GM23338 (cell line): ENCODE measurements around the gene ADGRG7. TPM values are rescaled to one million over a fixed set of nuclear protein-coding genes. Genes with fewer than 3 reads are reported as not detected.

Experiments used
- ATAC-seq: fragments of 200-7000 bp; cut with Tn5 transposase; 3 replicates; pipeline ENCODE4 v1.9.1; 2020
- DNase-seq: peaks from one replicate; pipeline ENCODE4 v3.0.0-alpha.2; 2015; ENCODE audit warnings: low spot score
- H2AFZ ChIP-seq: fragments of 200-600 bp; sonication (generic); 2 replicates; pipeline ENCODE4 v1.8.0; 2016; ENCODE audit warnings: antibody characterized with exemption, mild to moderate bottlenecking, moderate library complexity
- H3F3A ChIP-seq: fragments of 200-600 bp; sonication (generic); replicated peaks from 2 replicates; pipeline ENCODE4 v1.8.0; 2017; ENCODE audit warnings: antibody characterized with exemption, mixed run types, low read depth
- H3K27ac ChIP-seq: fragments of 200-600 bp; sonication (generic); 2 replicates; pipeline ENCODE4 v1.6.1; 2016; ENCODE audit warnings: low read depth
- H3K27me3 ChIP-seq: fragments of 200-600 bp; sonication (generic); 2 replicates; pipeline ENCODE4 v1.8.0; 2016; ENCODE audit warnings: mild to moderate bottlenecking, mixed run types, moderate library complexity; ENCODE audit not compliant: insufficient read depth
- H3K36me3 ChIP-seq: fragments of 200-600 bp; sonication (generic); 2 replicates; pipeline ENCODE4 v1.8.0; 2016; ENCODE audit warnings: mild to moderate bottlenecking; ENCODE audit not compliant: insufficient read depth
- H3K4me1 ChIP-seq: fragments of 200-600 bp; sonication (generic); 2 replicates; pipeline ENCODE4 v1.8.0; 2016; ENCODE audit warnings: mild to moderate bottlenecking, moderate library complexity; ENCODE audit not compliant: insufficient read depth
- H3K4me2 ChIP-seq: fragments of 200-600 bp; sonication (generic); 2 replicates; pipeline ENCODE4 v1.7.1; 2017; ENCODE audit warnings: mixed run types
- H3K4me3 ChIP-seq: fragments of 200-600 bp; sonication (generic); 2 replicates; pipeline ENCODE4 v1.6.1; 2016; ENCODE audit warnings: mixed run types
- H3K79me2 ChIP-seq: fragments of 200-600 bp; sonication (generic); replicated peaks from 2 replicates; pipeline ENCODE4 v1.8.0; 2017; ENCODE audit warnings: mild to moderate bottlenecking; ENCODE audit not compliant: insufficient read depth
- H3K9me2 ChIP-seq: fragments of 200-600 bp; sonication (generic); 2 replicates; pipeline ENCODE4 v1.8.0; 2017; ENCODE audit not compliant: insufficient read depth
- H4K20me1 ChIP-seq: fragments of 200-600 bp; sonication (generic); replicated peaks from 2 replicates; pipeline ENCODE4 v1.8.0; 2017; ENCODE audit warnings: mild to moderate bottlenecking; ENCODE audit not compliant: insufficient read depth
- H3K27ac Mint-ChIP-seq: 2 replicates; pipeline ENCODE4 v1.8.0; 2020; ENCODE audit warnings: inconsistent platforms, mild to moderate bottlenecking, moderate library complexity, mixed read lengths
- H3K27me3 Mint-ChIP-seq: 3 replicates; pipeline ENCODE4 v1.8.0; 2022; ENCODE audit warnings: low read depth, mild to moderate bottlenecking, moderate library complexity, mixed read lengths, inconsistent platforms; ENCODE audit not compliant: insufficient read depth, poor library complexity
- H3K36me3 Mint-ChIP-seq: 3 replicates; pipeline ENCODE4 v1.8.0; 2021; ENCODE audit warnings: low read depth, mild to moderate bottlenecking, inconsistent platforms, moderate library complexity, mixed read lengths
- H3K4me1 Mint-ChIP-seq: 3 replicates; pipeline ENCODE4 v1.8.0; 2020; ENCODE audit warnings: mild to moderate bottlenecking, inconsistent platforms, mixed read lengths
- H3K4me3 Mint-ChIP-seq: 3 replicates; pipeline ENCODE4 v1.8.0; 2021; ENCODE audit warnings: moderate library complexity, mild to moderate bottlenecking, inconsistent platforms, mixed read lengths
- H3K9me3 Mint-ChIP-seq: 3 replicates; pipeline ENCODE4 v1.8.0; 2020; ENCODE audit warnings: moderate library complexity, mild to moderate bottlenecking, inconsistent platforms, mixed read lengths
- CREB1 ChIP-seq: fragments of 250-450 bp; sonication (Bioruptor Pico); IDR thresholded peaks from 2 replicates; pipeline ENCODE4 v1.5.0; 2020; ENCODE audit warnings: low read depth, mild to moderate bottlenecking, moderate library complexity
- EZH2phosphoT487 ChIP-seq: fragments of 200-600 bp; sonication (generic); IDR thresholded peaks from one replicate; pipeline ENCODE4 v1.8.1; 2018; ENCODE audit warnings: antibody characterized with exemption; ENCODE audit not compliant: unreplicated experiment
- NANOG ChIP-seq: IDR thresholded peaks from 2 replicates; pipeline ENCODE4 v1.6.1; 2016; ENCODE audit warnings: antibody characterized with exemption, borderline replicate concordance
- ZNF114 ChIP-seq: fragments of 250-450 bp; sonication (Bioruptor Pico); IDR thresholded peaks from 2 replicates; pipeline ENCODE4 v1.5.0; 2020; ENCODE audit warnings: mild to moderate bottlenecking, moderate library complexity
- polyA plus RNA-seq: library from polyadenylated mRNA; unstranded; fragments of >200 nt; fragmentation: Nextera tagmentation; extraction: Ambion mirVana; gene quantifications from 2 replicates; pipeline ENCODE4 v1.2.1, GENCODE V29; 2016
- total RNA-seq: library from RNA; depleted of rRNA; stranded (reverse); fragments of >200 nt; shearing (Covaris generic); gene quantifications from 2 replicates; pipeline ENCODE4 v1.2.3, GENCODE V29; 2014
- TF ChIP-seq, protein P1 (sequence below): IDR thresholded peaks from one replicate; pipeline ENCODE4 v1.6.1; 2018; ENCODE audit warnings: antibody characterized with exemption; ENCODE audit not compliant: unreplicated experiment
- TF ChIP-seq, protein P2 (sequence below): IDR thresholded peaks from 2 replicates; pipeline ENCODE4 v1.6.1; 2016; ENCODE audit warnings: antibody characterized with exemption
- TF ChIP-seq, protein P3 (sequence below), 2 experiments: fragments of 200-600 bp in 1 of 2; sonication (generic) in 1 of 2; conservative IDR thresholded peaks; 2 replicates each; pipeline versions ENCODE4 v1.5.1 to v1.6.1; 2016 to 2017; ENCODE audit warnings: antibody characterized with exemption in 2 of 2, low read depth in 2 of 2, mild to moderate bottlenecking in 2 of 2, moderate library complexity in 1 of 2

ADGRG7 gene
- total and polyA plus RNA-seq, 2 experiments from 2014 or later = not detected

DNA sequence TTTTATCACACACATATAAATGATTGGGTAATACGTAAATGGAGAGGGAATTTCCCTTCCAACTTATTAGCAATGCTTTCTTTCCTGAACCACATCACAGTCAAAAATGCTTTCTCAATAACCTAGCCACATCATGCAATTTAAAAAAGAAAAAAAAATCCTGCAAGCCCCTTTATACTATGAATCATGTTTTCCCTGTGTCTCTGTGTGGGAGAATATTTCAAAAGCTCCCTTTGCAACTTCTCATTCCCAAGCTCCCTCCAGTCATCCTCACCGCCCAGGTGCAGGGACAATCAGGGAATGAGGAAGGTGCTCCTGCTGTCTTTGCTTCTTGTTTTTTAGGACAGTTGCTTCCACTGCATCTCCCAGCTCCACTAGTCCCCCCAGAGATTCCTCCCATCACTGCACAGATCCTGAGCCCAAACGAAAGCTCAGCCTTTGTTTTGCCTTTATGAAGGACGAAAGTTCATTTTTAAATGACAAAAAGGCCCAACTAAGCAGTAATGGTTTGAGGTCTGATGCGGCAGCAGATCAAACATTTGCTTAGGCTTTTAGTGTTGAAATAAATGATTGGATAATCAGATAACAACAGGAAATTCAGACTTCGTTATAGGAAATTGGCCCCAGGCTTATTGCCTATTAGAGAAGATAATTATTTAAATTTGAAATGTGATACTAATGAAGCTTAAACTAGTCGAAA, 47.8 kb upstream of the ADGRG7 start (continued):
- TF ChIP-seq, protein P1, sequence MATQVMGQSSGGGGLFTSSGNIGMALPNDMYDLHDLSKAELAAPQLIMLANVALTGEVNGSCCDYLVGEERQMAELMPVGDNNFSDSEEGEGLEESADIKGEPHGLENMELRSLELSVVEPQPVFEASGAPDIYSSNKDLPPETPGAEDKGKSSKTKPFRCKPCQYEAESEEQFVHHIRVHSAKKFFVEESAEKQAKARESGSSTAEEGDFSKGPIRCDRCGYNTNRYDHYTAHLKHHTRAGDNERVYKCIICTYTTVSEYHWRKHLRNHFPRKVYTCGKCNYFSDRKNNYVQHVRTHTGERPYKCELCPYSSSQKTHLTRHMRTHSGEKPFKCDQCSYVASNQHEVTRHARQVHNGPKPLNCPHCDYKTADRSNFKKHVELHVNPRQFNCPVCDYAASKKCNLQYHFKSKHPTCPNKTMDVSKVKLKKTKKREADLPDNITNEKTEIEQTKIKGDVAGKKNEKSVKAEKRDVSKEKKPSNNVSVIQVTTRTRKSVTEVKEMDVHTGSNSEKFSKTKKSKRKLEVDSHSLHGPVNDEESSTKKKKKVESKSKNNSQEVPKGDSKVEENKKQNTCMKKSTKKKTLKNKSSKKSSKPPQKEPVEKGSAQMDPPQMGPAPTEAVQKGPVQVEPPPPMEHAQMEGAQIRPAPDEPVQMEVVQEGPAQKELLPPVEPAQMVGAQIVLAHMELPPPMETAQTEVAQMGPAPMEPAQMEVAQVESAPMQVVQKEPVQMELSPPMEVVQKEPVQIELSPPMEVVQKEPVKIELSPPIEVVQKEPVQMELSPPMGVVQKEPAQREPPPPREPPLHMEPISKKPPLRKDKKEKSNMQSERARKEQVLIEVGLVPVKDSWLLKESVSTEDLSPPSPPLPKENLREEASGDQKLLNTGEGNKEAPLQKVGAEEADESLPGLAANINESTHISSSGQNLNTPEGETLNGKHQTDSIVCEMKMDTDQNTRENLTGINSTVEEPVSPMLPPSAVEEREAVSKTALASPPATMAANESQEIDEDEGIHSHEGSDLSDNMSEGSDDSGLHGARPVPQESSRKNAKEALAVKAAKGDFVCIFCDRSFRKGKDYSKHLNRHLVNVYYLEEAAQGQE = no peak
- TF ChIP-seq, protein P2, sequence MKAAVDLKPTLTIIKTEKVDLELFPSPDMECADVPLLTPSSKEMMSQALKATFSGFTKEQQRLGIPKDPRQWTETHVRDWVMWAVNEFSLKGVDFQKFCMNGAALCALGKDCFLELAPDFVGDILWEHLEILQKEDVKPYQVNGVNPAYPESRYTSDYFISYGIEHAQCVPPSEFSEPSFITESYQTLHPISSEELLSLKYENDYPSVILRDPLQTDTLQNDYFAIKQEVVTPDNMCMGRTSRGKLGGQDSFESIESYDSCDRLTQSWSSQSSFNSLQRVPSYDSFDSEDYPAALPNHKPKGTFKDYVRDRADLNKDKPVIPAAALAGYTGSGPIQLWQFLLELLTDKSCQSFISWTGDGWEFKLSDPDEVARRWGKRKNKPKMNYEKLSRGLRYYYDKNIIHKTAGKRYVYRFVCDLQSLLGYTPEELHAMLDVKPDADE = no peak
- no peak for TF ChIP-seq ZNF114 (CRISPR knock-in tag)
- TF ChIP-seq EZH2phosphoT487 = no peak
- TF ChIP-seq, protein P3, sequence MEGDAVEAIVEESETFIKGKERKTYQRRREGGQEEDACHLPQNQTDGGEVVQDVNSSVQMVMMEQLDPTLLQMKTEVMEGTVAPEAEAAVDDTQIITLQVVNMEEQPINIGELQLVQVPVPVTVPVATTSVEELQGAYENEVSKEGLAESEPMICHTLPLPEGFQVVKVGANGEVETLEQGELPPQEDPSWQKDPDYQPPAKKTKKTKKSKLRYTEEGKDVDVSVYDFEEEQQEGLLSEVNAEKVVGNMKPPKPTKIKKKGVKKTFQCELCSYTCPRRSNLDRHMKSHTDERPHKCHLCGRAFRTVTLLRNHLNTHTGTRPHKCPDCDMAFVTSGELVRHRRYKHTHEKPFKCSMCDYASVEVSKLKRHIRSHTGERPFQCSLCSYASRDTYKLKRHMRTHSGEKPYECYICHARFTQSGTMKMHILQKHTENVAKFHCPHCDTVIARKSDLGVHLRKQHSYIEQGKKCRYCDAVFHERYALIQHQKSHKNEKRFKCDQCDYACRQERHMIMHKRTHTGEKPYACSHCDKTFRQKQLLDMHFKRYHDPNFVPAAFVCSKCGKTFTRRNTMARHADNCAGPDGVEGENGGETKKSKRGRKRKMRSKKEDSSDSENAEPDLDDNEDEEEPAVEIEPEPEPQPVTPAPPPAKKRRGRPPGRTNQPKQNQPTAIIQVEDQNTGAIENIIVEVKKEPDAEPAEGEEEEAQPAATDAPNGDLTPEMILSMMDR (conservative IDR thresholded peaks at IDR 0.05; ENCODE audit: low read depth in 2 of 2) = no peak
- TF ChIP-seq CREB1 (CRISPR knock-in tag) = no peak

DNA sequence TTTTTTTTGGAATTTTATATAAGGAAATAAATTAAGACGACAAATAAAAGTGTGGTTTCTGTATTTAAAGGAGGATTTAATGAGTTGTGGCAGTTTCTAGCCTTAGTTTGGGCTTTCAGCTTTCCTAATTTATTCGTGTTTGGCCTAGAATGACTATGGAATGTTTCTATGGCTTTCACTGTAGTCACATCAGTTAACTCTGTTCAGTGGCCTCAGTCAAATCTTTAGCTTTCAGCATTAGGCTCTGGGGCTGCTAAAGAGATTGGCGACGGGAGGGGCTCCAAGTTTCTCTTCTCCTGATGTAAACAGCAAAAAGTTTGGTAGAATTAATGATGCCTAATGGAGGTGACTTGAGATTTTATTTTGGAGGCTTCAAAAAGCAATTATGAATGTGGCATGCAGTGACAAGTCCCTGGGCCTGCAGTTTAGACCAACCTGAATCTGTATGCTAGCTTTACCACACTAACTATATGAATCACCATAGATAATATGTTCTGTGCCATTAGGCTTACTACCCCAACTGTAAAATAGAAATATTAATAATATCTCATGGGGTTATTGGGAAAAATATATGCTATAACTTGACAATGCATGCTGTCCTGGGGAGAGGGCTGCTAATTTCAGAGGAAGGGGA, 47.1 kb upstream of the ADGRG7 start:
- Histone ChIP-seq H3K36me3 (no peaks in the 10 kb centered on the region), H4K20me1 (no peaks in the 10 kb centered on the region), H3K79me2 (no peaks in the 10 kb centered on the region), H3K27me3 (no peaks in the 10 kb centered on the region), H3K27ac (peak overlapping the region; percentile 20), H3K9me2 (no peaks in the 10 kb centered on the region), H3F3A (no peaks in the 10 kb centered on the region), H3K4me2 (peak overlapping the region; percentile 25), H3K4me1 (peaks cover 19% of the 10 kb centered on the region), H2AFZ (no peak overlapping the region), H3K4me3 (no peak overlapping the region)
- H3K27me3 Mint-ChIP-seq = no peaks in the 10 kb centered on the region
- DNase-seq (peak; percentile 45), ATAC-seq (peak; percentile 84)
- peak overlapping the region; percentile 96 for H3K27ac Mint-ChIP-seq
- H3K9me3 Mint-ChIP-seq = no peaks in the 10 kb centered on the region
- no peak overlapping the region for H3K4me3 Mint-ChIP-seq
- H3K36me3 Mint-ChIP-seq = no peaks in the 10 kb centered on the region
- TF ChIP-seq NANOG = 0 out of 2 replicates have a peak, but pooled peaks have one; percentile 0
- TF ChIP-seq, protein P2 = no peak
- peaks cover 27% of the 10 kb centered on the region for H3K4me1 Mint-ChIP-seq
